Esophagus muscularis mucosa (tissue), 4 donors: ENCODE results near the gene ALG14. TPM values are rescaled to one million over a fixed set of nuclear protein-coding genes. Genes with fewer than 3 reads are reported as not detected.
A peak's percentile ranks its signal among the peaks of the same experiment; 100 is the strongest.

Source experiments
- DNase-seq: peaks from one replicate; pipeline ENCODE4 v3.0.0-alpha.2; 2017; ENCODE audit errors: extremely low spot score
- H3K27ac ChIP-seq, 4 donors: fragments of 200-600 bp; sonication (generic); replicated peaks in 1 of 4; 1 replicate in 3 of 4; 2 replicates in 1 of 4; pipeline ENCODE4 v1.5.1; 2016 to 2019; ENCODE audit warnings: mild to moderate bottlenecking in 1 of 4
- H3K27me3 ChIP-seq, 4 donors: fragments of 200-600 bp; sonication (generic); one replicate each; pipeline versions ENCODE4 v1.5.1 to v1.6.0; 2016 to 2019
- H3K36me3 ChIP-seq, 4 donors: fragments of 200-600 bp; sonication (generic); one replicate each; pipeline ENCODE4 v1.5.1; 2016 to 2019
- H3K4me1 ChIP-seq, 4 donors: fragments of 200-600 bp; sonication (generic); one replicate each; pipeline ENCODE4 v1.5.1; 2016 to 2019
- H3K4me3 ChIP-seq, 4 donors: fragments of 200-600 bp; sonication (generic); 1 replicate in 2 of 4; 2 replicates in 2 of 4; pipeline ENCODE4 v1.5.1; 2016 to 2019; ENCODE audit warnings: mild to moderate bottlenecking in 4 of 4, moderate library complexity in 1 of 4
- H3K9me3 ChIP-seq, 4 donors: fragments of 200-600 bp; sonication (generic); 1 replicate in 3 of 4; 2 replicates in 1 of 4; pipeline ENCODE4 v1.5.1; 2016 to 2019
- CTCF ChIP-seq, 3 experiments: fragments of 200-600 bp in 2 of 3; fragments of 450-650 bp in 1 of 3; sonication (generic) in 2 of 3; IDR thresholded peaks; one replicate each; pipeline ENCODE4 v1.5.1; 2017 to 2019; ENCODE audit warnings: antibody characterized with exemption in 3 of 3, mild to moderate bottlenecking in 2 of 3, moderate library complexity in 1 of 3
- EP300 ChIP-seq: sonication (generic); formaldehyde crosslinking; IDR thresholded peaks from one replicate; pipeline ENCODE4 v1.6.1; 2017; ENCODE audit warnings: antibody characterized with exemption
- POLR2A ChIP-seq: fragments of 450-650 bp; IDR thresholded peaks from one replicate; pipeline ENCODE4 v1.6.1; 2017; ENCODE audit warnings: antibody characterized with exemption, moderate library complexity, mild to moderate bottlenecking, low read depth
- POLR2AphosphoS5 ChIP-seq, 2 donors: sonication (generic); formaldehyde crosslinking; IDR thresholded peaks; one replicate each; pipeline ENCODE4 v1.6.1; 2017; ENCODE audit warnings: antibody characterized with exemption in 2 of 2
- WGBS: methylation state at CpG from one replicate; pipeline ENCODE4 v1.1.5; 2018; 5-methylcytosine and 5-hydroxymethylcytosine counted together
- intact Hi-C: fragments of 100-400 bp; cut with DNase I; formaldehyde crosslinking; loops from one replicate; pipeline ENCODE4 v1.15.1; 2023
- total RNA-seq, 4 donors: library from RNA; depleted of rRNA; stranded (reverse); fragments of >200 nt; gene quantifications; one replicate each; pipeline versions ENCODE4 v1.1.0 to v1.2.1, GENCODE V29; 2016

ALG14 gene
- total RNA-seq, 4 donors from 2014 or later: 0.52 to 0.83 (median 0.74) TPM

- peak overlapping the region; percentile 98 to 100 (median 99) for H3K27ac ChIP-seq
- no peaks in the 10 kb centered on the region for H3K9me3 ChIP-seq
- peaks cover 0 to 16% (median 12%) of the 10 kb centered on the region in 4 donors for H3K36me3 ChIP-seq
- DNase-seq: no peak
- no peak for TF ChIP-seq POLR2A
- TF ChIP-seq CTCF (IDR thresholded peaks at IDR 0.05): no peak
- TF ChIP-seq POLR2AphosphoS5 (IDR thresholded peaks at IDR 0.05): no peak
- TF ChIP-seq EP300: no peak
- WGBS: 73% methylated on average over 7 of the region's 7 CpGs
- H3K4me3 ChIP-seq: peak overlapping the region; percentile 71 to 93 (median 80)
- intact Hi-C loops: loop anchor here (2.0 to 5.0 kb wide), 2 partner anchors 94 to 114 kb away; no protein-coding TSS in a partner anchor
- peaks cover 25 to 53% (median 52%) of the 10 kb centered on the region in 4 donors for H3K4me1 ChIP-seq
- H3K27me3 ChIP-seq: no peaks in the 10 kb centered on the region
Measured at GRCh38 chr1:94928293-94928939, 144.3 kb downstream of the ALG14 start.

- no peak for TF ChIP-seq CTCF (IDR thresholded peaks at IDR 0.05)
- no peak for TF ChIP-seq POLR2AphosphoS5 (IDR thresholded peaks at IDR 0.05)
- H3K4me3 ChIP-seq: peak overlapping the region; percentile 71 to 93 (median 80)
- no peak for DNase-seq
- no peaks in the 10 kb centered on the region for H3K27me3 ChIP-seq
- peaks cover 0 to 7% (median 4%) of the 10 kb centered on the region in 4 donors for H3K36me3 ChIP-seq
- peaks cover 26 to 61% (median 60%) of the 10 kb centered on the region in 4 donors for H3K4me1 ChIP-seq
- WGBS: 12% methylated on average over 24 of the region's 40 CpGs
- intact Hi-C loops: loop anchor here (2.0 to 5.0 kb wide), 2 partner anchors 95 to 115 kb away; no protein-coding TSS in a partner anchor
- H3K27ac ChIP-seq: peak overlapping the region; percentile 98 to 100 (median 99)
- no peaks in the 10 kb centered on the region for H3K9me3 ChIP-seq
Measured at GRCh38 chr1:94927405-94928175, 145.2 kb downstream of the ALG14 start.

GRCh38 chr1:94926915-94927404 is 145.8 kb downstream of the ALG14 start, which contains the start of gene CNN3:
TSS of gene CNN3 (minus strand) at chr1:94927110. CDS start at chr1:94926894, 216 bp downstream.
- Histone ChIP-seq H3K4me1 (peaks cover 30 to 67% (median 65%) of the 10 kb centered on the region in 4 donors), H3K4me3 (peak within 1 kb of the TSS; percentile 71 to 93 (median 80)), H3K27me3 (no peaks in the 10 kb centered on the region), H3K9me3 (no peaks in the 10 kb centered on the region), H3K36me3 (peaks cover 0 to 3% (median 0%) of the 10 kb centered on the region in 4 donors), H3K27ac (peak within 1 kb of the TSS; percentile 98 to 100 (median 99))
- TF ChIP-seq POLR2A: peak; percentile 94
- TF ChIP-seq CTCF (IDR thresholded peaks at IDR 0.05): no peak
- TF ChIP-seq POLR2AphosphoS5 (IDR thresholded peaks at IDR 0.05): peak; percentile 97 to 99
- intact Hi-C loops: loop anchor here (5.0 kb wide), 1 partner anchor 95 kb away; no protein-coding TSS in a partner anchor
- WGBS: 1% methylated on average over 15 of the region's 57 CpGs
- DNase-seq: peak; percentile 96

GRCh38 chr1:94926126-94926914 is 146.4 kb downstream of the ALG14 start:
- no peak for DNase-seq
- TF ChIP-seq POLR2AphosphoS5 (IDR thresholded peaks at IDR 0.05) (no peak), CTCF (IDR thresholded peaks at IDR 0.05) (peak; percentile 46 to 64 (median 51)), EP300 (no peak), POLR2A (no peak)
- 0% methylated on average over 1 of the region's 78 CpGs for WGBS
- H3K27me3 ChIP-seq: no peaks in the 10 kb centered on the region
- H3K4me1 ChIP-seq: peaks cover 37 to 73% (median 72%) of the 10 kb centered on the region in 4 donors
- H3K36me3 ChIP-seq: no peaks in the 10 kb centered on the region
- peak overlapping the region; percentile 71 to 93 (median 80) for H3K4me3 ChIP-seq
- H3K9me3 ChIP-seq: no peaks in the 10 kb centered on the region
- intact Hi-C loops: loop anchor here (5.0 kb wide), 1 partner anchor 96 kb away; no protein-coding TSS in a partner anchor
- H3K27ac ChIP-seq: peak overlapping the region; percentile 98 to 100 (median 99)
